NCI-H2196 (cell line): Measurements from ENCODE around the gene MMP3.

ENCODE experiments used
- DNase-seq: peaks from one replicate; lab custom pipeline; 2025; ENCODE audit not compliant: unreplicated experiment; lab: John Stamatoyannopoulos, UW

MMP3 gene

DNA sequence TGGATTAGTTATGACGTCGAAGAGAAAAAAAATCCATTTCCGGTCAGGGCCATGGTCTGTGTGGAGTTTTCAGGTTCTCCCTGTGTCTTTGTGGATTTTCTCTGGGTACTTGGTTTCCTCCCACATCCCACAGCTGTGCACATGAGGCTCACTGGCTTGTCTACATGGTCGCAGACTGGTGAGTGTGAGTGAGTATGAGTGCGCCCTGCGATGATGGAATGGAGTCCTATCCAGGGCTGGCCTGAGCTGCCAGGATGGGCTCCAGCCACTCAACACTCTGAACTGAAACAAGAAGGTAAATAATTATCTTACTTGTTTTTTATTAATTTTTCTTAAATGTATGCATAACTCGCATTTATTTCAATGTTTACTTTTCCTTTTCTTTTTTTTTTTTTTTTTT lies 10.8 kb downstream of the MMP3 start:
- DNase-seq: no peak

DNA sequence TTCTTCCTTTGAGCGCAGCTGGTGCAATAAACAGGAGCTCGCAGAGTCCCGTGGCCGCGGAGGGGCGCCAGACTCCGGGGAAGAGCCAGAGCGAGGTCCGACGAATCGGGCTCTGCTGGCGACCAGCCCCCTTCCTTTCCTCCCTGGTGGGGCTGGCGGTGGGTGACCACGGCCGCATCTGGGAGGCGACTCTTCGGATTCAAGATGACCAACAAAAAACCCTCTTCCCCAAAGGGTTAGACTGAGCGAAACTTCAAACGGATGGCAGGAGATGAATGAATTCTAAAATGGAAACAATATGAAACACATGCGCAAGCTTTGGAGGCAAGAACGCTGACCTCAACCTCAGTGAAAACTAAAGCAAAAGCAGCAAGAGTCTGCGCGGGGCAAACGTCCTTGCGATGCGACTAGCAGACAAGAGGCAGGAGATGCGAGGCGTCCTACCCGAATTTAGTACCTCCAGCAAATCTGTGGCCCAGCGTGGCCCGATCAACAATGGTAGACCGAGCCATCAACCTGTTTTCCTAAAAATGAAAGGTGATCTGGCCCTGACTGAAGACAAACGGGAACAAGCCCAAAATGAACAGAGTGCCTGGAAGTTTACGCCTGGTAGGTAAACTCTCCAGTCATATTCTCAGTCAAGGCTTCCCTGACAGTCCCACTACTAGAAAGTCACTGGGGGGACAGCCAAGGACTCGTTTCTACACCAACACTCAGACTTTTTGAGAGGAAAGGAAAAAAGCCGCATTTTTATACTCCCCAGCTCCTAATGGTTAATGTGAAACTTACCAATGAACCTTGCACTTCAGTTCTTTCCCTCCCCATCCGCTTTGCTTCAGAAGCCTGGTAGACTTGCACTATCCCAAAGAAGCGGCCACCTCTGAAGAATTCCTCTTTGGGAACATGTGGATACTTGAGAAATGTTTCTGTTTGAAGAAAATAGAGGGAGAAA lies 11.6 kb downstream of the MMP3 start:
- DNase-seq: no peak

DNA sequence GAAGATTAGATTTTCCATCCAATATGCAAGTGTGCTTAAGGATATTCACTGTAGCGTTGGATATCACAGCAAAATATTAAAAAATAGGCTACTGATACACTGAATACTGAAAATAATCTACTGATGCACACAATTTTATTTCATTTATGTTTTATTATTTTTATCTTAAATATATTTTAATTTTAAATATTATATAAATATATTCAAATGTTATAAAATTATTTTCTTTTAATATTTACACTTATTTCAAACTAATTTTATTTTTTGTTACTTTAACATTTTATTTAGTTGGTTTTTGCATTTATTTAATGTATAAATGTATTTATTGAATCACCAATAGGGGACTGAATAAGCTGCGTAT lies 12.3 kb downstream of the MMP3 start:
- DNase-seq: no peak

DNA sequence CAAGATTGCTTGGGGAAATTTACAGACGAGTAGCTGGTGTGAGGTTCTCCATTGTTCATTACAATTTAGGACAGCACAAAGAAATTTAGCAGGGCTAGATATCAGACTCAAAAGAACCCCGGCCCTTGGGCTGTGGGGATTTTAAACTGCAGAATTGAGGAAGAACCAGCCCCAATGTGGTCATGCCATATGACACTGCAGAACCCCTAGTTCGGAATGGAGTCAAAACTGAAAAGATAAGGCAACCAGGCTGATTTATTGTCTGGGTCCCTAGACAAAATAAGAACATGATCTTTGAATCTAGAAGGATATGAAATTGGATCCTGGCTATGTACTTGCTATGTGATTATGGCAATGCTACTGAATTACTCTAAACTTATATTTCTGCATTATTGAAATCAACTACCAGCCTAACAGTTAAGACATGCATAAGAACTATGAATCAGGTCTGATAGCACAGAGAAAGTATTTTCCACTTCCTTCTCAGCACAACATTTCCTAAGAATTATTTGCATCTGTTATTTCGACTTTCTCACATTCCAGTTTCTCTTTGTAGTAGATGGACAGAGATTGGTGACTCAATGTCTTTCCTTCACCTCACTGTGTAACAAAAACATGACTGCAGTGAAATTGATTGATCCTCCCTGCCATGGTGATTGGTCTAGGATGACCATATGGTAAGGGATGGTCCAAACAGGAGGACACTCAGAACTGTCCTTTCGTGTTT lies 13.2 kb downstream of the MMP3 start:
- no peak for DNase-seq

GRCh38 chr11:102829316-102830000 lies 14.0 kb downstream of the MMP3 start:
- no peak for DNase-seq

DNA sequence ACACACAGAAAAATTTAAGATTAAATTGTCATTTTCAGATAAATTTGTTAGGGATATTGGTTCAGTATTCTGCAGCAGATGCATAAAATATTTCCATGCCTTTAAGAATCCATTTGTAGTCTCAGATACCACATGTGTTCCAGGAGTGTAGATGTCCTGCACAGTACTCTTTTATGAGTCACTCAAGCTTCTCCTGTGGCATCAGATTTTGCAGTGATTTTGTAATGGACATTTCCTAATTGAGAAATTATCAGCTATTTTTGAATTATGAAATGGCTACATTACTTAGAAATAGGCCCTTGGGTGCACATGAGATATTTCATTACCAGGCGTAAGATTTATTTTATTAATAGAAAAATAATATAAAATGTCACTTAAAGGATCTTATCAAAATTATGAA lies 18.9 kb downstream of the MMP3 start:
- DNase-seq: no peak

GRCh38 chr11:102819491-102819890 lies 23.9 kb downstream of the MMP3 start:
- DNase-seq: no peak

DNA sequence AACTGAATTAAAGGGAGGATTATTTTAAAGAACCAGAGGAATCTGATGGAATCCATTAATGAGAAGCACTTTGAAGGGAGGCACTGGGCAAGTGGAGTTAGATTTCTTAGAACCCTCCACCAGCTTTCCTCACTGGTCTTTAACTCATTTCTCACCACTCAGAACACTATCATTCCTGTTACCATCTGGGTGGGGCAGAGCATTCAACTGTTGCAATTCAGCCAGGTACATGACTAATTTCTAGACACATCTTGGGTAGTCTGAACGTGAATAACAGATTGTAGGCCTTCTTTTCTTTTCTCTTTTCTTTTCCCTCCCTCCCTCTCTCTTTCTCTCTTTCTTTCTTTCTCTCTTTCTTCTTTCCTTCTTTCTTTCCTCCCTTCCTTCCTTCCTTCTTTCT lies 29.9 kb downstream of the MMP3 start:
- DNase-seq: no peak

GRCh38 chr11:102812188-102812587 lies 31.2 kb downstream of the MMP3 start:
- DNase-seq: no peak

- peak; percentile 4 for DNase-seq
These were observed 32.3 kb downstream of the MMP3 start for GRCh38 chr11:102810950-102811660.

GRCh38 chr11:102809971-102810370 lies 33.4 kb downstream of the MMP3 start:
- DNase-seq: no peak

DNA sequence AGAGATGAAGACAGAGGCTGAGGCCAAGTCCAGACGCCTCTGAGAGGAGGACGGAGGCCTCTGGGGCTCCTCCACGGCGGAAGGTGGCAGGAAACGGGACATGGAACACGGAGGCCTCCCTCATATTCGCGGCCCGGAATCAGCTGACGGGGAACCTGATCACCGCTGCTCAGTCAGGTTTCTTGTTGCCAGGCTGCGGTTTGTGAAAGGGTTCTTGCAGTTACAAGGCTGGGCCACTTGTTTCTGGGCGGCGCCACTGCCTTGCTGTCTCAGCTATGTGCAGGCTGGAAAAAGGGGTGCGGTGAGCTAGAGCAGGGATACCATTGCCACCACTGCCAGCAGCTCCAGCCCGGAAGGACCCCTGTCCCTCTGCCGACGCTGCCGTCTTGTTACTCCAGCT lies 35.5 kb downstream of the MMP3 start:
- DNase-seq: no peak

GRCh38 chr11:102806296-102806695 lies 37.1 kb downstream of the MMP3 start:
- DNase-seq: no peak

GRCh38 chr11:102802341-102802740 lies 41.1 kb downstream of the MMP3 start:
- DNase-seq: no peak

GRCh38 chr11:102800767-102801166 lies 42.6 kb downstream of the MMP3 start:
- no peak for DNase-seq

GRCh38 chr11:102799681-102800340 lies 43.6 kb downstream of the MMP3 start:
- DNase-seq: no peak

DNA sequence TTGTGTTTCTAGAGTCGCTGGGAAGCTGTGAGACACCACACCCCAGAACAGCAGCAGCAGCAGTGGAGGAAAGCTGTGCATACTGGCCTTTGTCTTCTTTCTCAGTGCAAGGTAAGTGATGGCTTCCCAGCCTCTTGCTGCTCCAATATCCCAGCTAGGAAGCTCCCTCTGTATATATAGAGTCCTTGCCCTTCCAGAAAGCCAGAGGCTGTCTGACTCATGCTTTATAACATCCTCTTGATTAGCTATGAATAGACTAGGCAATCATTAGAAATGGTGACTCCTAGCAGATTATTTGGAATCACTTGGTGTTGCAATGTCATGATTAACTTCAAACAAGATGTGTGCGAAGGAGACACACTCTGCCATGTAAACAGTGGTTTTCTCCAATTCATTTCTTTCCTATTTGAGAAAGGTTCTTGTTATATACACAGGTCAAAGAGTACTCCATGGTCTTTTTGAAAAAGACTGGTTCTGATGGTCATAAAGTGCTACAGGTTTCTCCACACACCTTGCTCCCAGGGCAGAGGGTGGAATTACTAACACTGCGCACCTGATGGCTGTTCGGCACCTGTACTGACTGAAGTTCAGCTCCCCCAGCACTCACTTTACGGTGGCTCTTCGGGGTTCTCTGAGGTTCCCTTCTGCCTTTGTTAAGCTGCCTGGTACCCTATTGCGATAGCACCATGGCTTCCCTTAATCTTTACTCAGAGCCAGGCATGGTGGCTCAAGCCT lies 45.2 kb downstream of the MMP3 start, which contains the start of gene MMP1:
Gene MMP1 (minus strand): TSS at position 149 of the 735 bp plus-strand sequence. CDS start 68 bp downstream, at position 81.
- no peak for DNase-seq

- no peak for DNase-seq
These were observed 49.0 kb downstream of the MMP3 start for GRCh38 chr11:102794382-102794781.

DNA sequence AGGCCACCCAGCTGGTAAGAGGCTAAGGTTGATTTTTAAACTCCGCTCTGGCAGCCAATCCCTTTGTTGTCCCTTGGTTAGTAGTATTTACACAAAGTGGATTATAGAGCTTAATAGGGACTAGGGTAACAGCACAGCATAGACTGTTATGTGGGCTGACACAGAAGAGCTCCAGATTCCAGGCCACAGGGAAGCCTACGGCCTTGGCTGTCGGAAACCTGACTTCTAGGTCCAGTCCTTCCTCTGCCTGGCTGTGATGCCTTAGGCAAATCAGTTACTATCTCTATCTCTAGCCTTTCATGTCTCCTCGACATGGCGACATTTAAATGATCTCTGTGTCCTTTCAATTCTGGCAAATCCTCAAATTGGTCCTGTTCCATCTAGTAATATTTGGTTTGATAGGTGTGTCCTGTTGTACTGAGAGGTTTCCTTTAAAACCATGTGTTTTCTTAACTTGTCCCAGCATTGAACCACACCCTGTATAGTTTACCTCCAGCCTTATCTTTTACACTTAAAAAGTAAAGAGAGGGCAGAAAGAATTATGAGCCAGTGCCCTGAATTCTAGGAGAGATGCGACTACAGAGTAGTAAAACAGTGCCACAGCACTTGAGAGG lies 49.6 kb downstream of the MMP3 start:
- DNase-seq: no peak
